ENCODE data around the gene CCL1. TPM values are rescaled to one million over a fixed set of nuclear protein-coding genes. Genes with fewer than 3 reads are reported as not detected.

Gene CCL1
- total and polyA plus RNA-seq, 10 of the 15 experiments (the other 5 are each of a cell fraction or from before 2014, with no cell fraction given) = 0.14 to 1.8 (median 0.40) TPM; not detected in 3

GRCh38 chr17:34398990-34399389 lies 36.0 kb upstream of the CCL1 start:
- in situ Hi-C loops (cut with MboI) (no loop called here), intact Hi-C loops (cut with micrococcal nuclease; ENCODE audit: unreplicated experiment) (no loop called here)
- TF ChIP-seq USF1 (IDR thresholded peaks at IDR 0.05; ENCODE audit: borderline replicate concordance, extremely low read length, insufficient read depth, low read depth, low read length) = peak; percentile 5
- TF ChIP-seq POLR2A (IDR thresholded peaks at IDR 0.05; ENCODE audit: low read depth, low read length) = no peak
- H3K4me3 ChIP-seq = no peak overlapping the region
- H3K9me3 ChIP-seq (replicated peaks; ENCODE audit: control insufficient read depth, insufficient read depth, low read length) = no peaks in the 10 kb centered on the region
- SMC1A ChIA-PET (ENCODE audit: uncharacterized antibody, unreplicated experiment) = interaction anchor here (1.2 to 2.4 kb wide), 3 partner anchors 13 to 21 kb away, joined by 4 to 7 read pairs (median 4); no protein-coding TSS in a partner anchor
- no peak overlapping the region for H3K4me2 ChIP-seq (ENCODE audit: control insufficient read depth, insufficient read depth)
- H3K4me1 ChIP-seq (ENCODE audit: control insufficient read depth, insufficient read depth, low read length) = no peaks in the 10 kb centered on the region
- CTCF ChIA-PET = interaction anchor here (0.9 to 5.0 kb wide), 11 partner anchors 8 to 975 kb away, joined by 3 to 23 read pairs (median 4); partner anchors contain the start of genes CCL1 and SLFN11
- no TSS peak for BruUV-seq (replicated peaks)
- FAIRE-seq (peak; percentile 64), DNase-seq (ENCODE audit: low read depth, low spot score) (no peak), ATAC-seq (peak; percentile 70)
- H3K9ac ChIP-seq (ENCODE audit: control insufficient read depth, insufficient read depth, low read length) = no peak overlapping the region
- WGBS (ENCODE audit: insufficient coverage, insufficient replicate concordance, low lambda C conversion rate, missing lambda C conversion rate) = 0% methylated on average over 2 of the region's 2 CpGs
- no peak overlapping the region for H3K27ac ChIP-seq (ENCODE audit: control insufficient read depth, insufficient read depth)
- RAD21 ChIA-PET (ENCODE audit: unreplicated experiment) = interaction anchor here (1.1 kb wide), 1 partner anchor 14 kb away, joined by 3 read pairs; no protein-coding TSS in a partner anchor
- no peaks in the 10 kb centered on the region for H4K20me1 ChIP-seq (ENCODE audit: control insufficient read depth, insufficient read depth)
- peaks cover 0 to 3% of the 10 kb centered on the region in 2 experiments; a peak in 2 of 4 replicates for H3K27me3 ChIP-seq (replicated peaks in 1 of 2; ENCODE audit: control insufficient read depth in 2 of 2, insufficient read depth in 2 of 2, low read length in 1 of 2)
- no peaks in the 10 kb centered on the region for H3K36me3 ChIP-seq (ENCODE audit: control insufficient read depth in 2 of 2, insufficient read depth in 2 of 2, low read length in 1 of 2)
- POLR2A ChIA-PET = no interaction called here
- H3K79me2 ChIP-seq (ENCODE audit: control insufficient read depth, insufficient read depth, low read length) = no peaks in the 10 kb centered on the region
- H2AFZ ChIP-seq (ENCODE audit: control insufficient read depth, low read depth, low read length) = no peak overlapping the region

GRCh38 chr17:34397265-34397664 lies 34.2 kb upstream of the CCL1 start:
- Histone ChIP-seq H3K27me3 (replicated peaks in 1 of 2; ENCODE audit: control insufficient read depth in 2 of 2, insufficient read depth in 2 of 2, low read length in 1 of 2) (peaks cover 0 to 3% of the 10 kb centered on the region in 2 experiments; a peak in 2 of 4 replicates), H3K9me3 (replicated peaks; ENCODE audit: control insufficient read depth, insufficient read depth, low read length) (no peaks in the 10 kb centered on the region), H3K36me3 (ENCODE audit: control insufficient read depth in 2 of 2, insufficient read depth in 2 of 2, low read length in 1 of 2) (no peaks in the 10 kb centered on the region), H3K4me3 (no peak overlapping the region), H4K20me1 (ENCODE audit: control insufficient read depth, insufficient read depth) (no peaks in the 10 kb centered on the region), H3K9ac (ENCODE audit: control insufficient read depth, insufficient read depth, low read length) (no peak overlapping the region), H3K4me1 (ENCODE audit: control insufficient read depth, insufficient read depth, low read length) (no peaks in the 10 kb centered on the region), H3K79me2 (ENCODE audit: control insufficient read depth, insufficient read depth, low read length) (no peaks in the 10 kb centered on the region), H3K27ac (ENCODE audit: control insufficient read depth, insufficient read depth) (no peak overlapping the region), H3K4me2 (ENCODE audit: control insufficient read depth, insufficient read depth) (no peak overlapping the region), H2AFZ (ENCODE audit: control insufficient read depth, low read depth, low read length) (no peak overlapping the region)
- ChIA-PET POLR2A (no interaction called here), SMC1A (ENCODE audit: uncharacterized antibody, unreplicated experiment) (interaction anchor here (0.6 to 2.4 kb wide), 3 partner anchors 13 to 36 kb away, joined by 3 to 7 read pairs (median 3); no protein-coding TSS in a partner anchor), RAD21 (ENCODE audit: unreplicated experiment) (no interaction called here), CTCF (interaction anchor here (0.7 to 5.0 kb wide), 6 partner anchors 9 to 35 kb away, joined by 3 to 23 read pairs (median 4); partner anchors contain the start of gene CCL1)
- FAIRE-seq (no peak), DNase-seq (ENCODE audit: low read depth, low spot score) (no peak), ATAC-seq (no peak)
- TF ChIP-seq NRF1 (conservative IDR thresholded peaks at IDR 0.05; ENCODE audit: low read depth, low read length) (no peak), CTCF (IDR thresholded peaks at IDR 0.05 in 2 of 3, conservative IDR thresholded peaks at IDR 0.05 in 1 of 3; ENCODE audit: control insufficient read depth in 2 of 3, extremely low read depth in 1 of 3, insufficient read depth in 1 of 3, low read depth in 3 of 3, low read length in 3 of 3) (0 out of 6 replicates have a peak, but pooled peaks of 1 of the 3 experiments have one; percentile 8)
- in situ Hi-C loops (cut with MboI) (no loop called here), intact Hi-C loops (cut with micrococcal nuclease; ENCODE audit: unreplicated experiment) (no loop called here)
- no TSS peak for BruUV-seq (replicated peaks)

All from GM12878 (cell line).